K562 (cell line): ENCODE measurements around the gene CD160. TPM values are rescaled to one million over a fixed set of nuclear protein-coding genes. Genes with fewer than 3 reads are reported as not detected.

ENCODE experiments used
- ATAC-seq: fragments of 200-7000 bp; cut with Tn5 transposase; 3 replicates; pipeline ENCODE4 v1.9.1; 2020; ENCODE audit warnings: moderate library complexity
- BruUV-seq: library from RNA; stranded (reverse); fragments of 400-500 nt; replicated peaks from 2 replicates; lab custom pipeline; 2021; lab: Mats Ljungman, UMichigan
- CTCF ChIA-PET: fragments of 300-600 bp; formaldehyde crosslinking; extraction: SDS; loops from one replicate; lab custom pipeline; 2021; ENCODE audit warnings: low intra/inter-chr PET ratio; lab: Yijun Ruan, JAX
- POLR2A ChIA-PET: fragments of 300-600, 350-650 bp; sonication (Branson Sonifier 250); formaldehyde crosslinking; extraction: SDS; loops from one replicate; lab custom pipeline; 2021; ENCODE audit warnings: antibody characterized with exemption, inconsistent platforms; lab: Yijun Ruan, JAX
- DNase-seq, 4 experiments: peaks; one replicate each; pipeline versions ENCODE4 v3.0.0 to v3.0.0-alpha.2; 2011 to 2018; ENCODE audit warnings: low spot score in 3 of 4, mixed read lengths in 3 of 4; ENCODE audit errors: extremely low read depth in 1 of 4
- FAIRE-seq: peaks from 2 replicates; lab custom pipeline; 2011; peaks lifted over from hg19 to GRCh38; lab: Jason Lieb, UNC
- H2AFZ ChIP-seq: 2 replicates; pipeline ENCODE4 v1.6.0; 2011; ENCODE audit warnings: low read depth, low read length, control low read depth, inconsistent platforms
- H3K27ac ChIP-seq: fragments of 200-600 bp; 3 replicates; pipeline ENCODE4 v1.8.0; 2011; ENCODE audit warnings: low read depth, mild to moderate bottlenecking, control low read depth, inconsistent platforms, low read length, moderate library complexity, mixed read lengths; ENCODE audit errors: extremely low read depth
- H3K27me3 ChIP-seq, 2 experiments: fragments of 300-600 bp in 1 of 2; 2 replicates in 1 of 2; 3 replicates in 1 of 2; pipeline versions ENCODE4 v1.6.0 to v1.8.0; 2011; ENCODE audit warnings: inconsistent platforms in 2 of 2, low read length in 2 of 2, mild to moderate bottlenecking in 1 of 2, mixed read lengths in 1 of 2, moderate library complexity in 1 of 2; ENCODE audit not compliant: control insufficient read depth in 2 of 2, insufficient read depth in 2 of 2
- H3K36me3 ChIP-seq: fragments of 300-600 bp; 3 replicates; pipeline ENCODE4 v1.8.0; 2011; ENCODE audit warnings: mild to moderate bottlenecking, low read length, inconsistent platforms; ENCODE audit not compliant: control insufficient read depth, insufficient read depth
- H3K4me1 ChIP-seq, 2 experiments: fragments of 200-600 bp in 1 of 2; replicated peaks in 1 of 2; 2 replicates in 1 of 2; 3 replicates in 1 of 2; pipeline versions ENCODE4 v1.5.1 to v1.8.0; 2011; ENCODE audit warnings: inconsistent platforms in 2 of 2, low read length in 2 of 2, mild to moderate bottlenecking in 1 of 2, mixed read lengths in 1 of 2, moderate library complexity in 1 of 2; ENCODE audit not compliant: control insufficient read depth in 2 of 2, insufficient read depth in 2 of 2
- H3K4me2 ChIP-seq: 2 replicates; pipeline ENCODE4 v1.6.1; 2011; ENCODE audit warnings: low read length, control low read depth, inconsistent platforms, mixed read lengths; ENCODE audit not compliant: insufficient read depth
- H3K4me3 ChIP-seq: fragments of 200-600 bp; sonication (generic), shearing (Covaris generic); 2 replicates; pipeline ENCODE4 v1.5.1; 2016; ENCODE audit warnings: control low read depth, inconsistent platforms
- H3K79me2 ChIP-seq: fragments of 200-600 bp; 3 replicates; pipeline ENCODE4 v1.8.0; 2011; ENCODE audit warnings: low read length, inconsistent platforms; ENCODE audit not compliant: control insufficient read depth, insufficient read depth
- H3K9ac ChIP-seq, 2 experiments: 2 replicates each; pipeline versions ENCODE4 v1.6.0 to v1.6.1; 2011; ENCODE audit warnings: low read depth in 2 of 2, low read length in 2 of 2, control low read depth in 1 of 2, inconsistent platforms in 1 of 2, mild to moderate bottlenecking in 1 of 2, mixed read lengths in 1 of 2; ENCODE audit not compliant: insufficient read depth in 1 of 2
- H3K9me1 ChIP-seq: one replicate; pipeline ENCODE4 v1.6.0; 2011; ENCODE audit warnings: inconsistent platforms, mild to moderate bottlenecking, low read length, moderate library complexity; ENCODE audit not compliant: control insufficient read depth, insufficient read depth
- H3K9me3 ChIP-seq: replicated peaks from 2 replicates; pipeline ENCODE4 v1.5.1; 2011; ENCODE audit warnings: low read depth, low read length, inconsistent platforms; ENCODE audit not compliant: control insufficient read depth, insufficient read depth
- H4K20me1 ChIP-seq: replicated peaks from 2 replicates; pipeline ENCODE4 v1.6.1; 2011; ENCODE audit warnings: low read length, inconsistent platforms, mixed read lengths; ENCODE audit not compliant: control insufficient read depth, insufficient read depth
- ATF3 ChIP-seq, 2 experiments: fragments of 450-650 bp in 1 of 2; sonication (generic) in 1 of 2; formaldehyde crosslinking in 1 of 2; IDR thresholded peaks in 1 of 2; conservative IDR thresholded peaks in 1 of 2; 2 replicates each; pipeline versions ENCODE4 v1.6.1 to v1.8.1; 2016 to 2023; ENCODE audit warnings: mild to moderate bottlenecking in 2 of 2, moderate library complexity in 2 of 2, inconsistent platforms in 1 of 2, missing genetic modification reagents in 1 of 2
- E2F5 ChIP-seq: sonication (generic); formaldehyde crosslinking; IDR thresholded peaks from 2 replicates; pipeline ENCODE4 v1.8.0; 2022; ENCODE audit warnings: mild to moderate bottlenecking, missing genetic modification reagents
- FOXJ2 ChIP-seq: fragments of 200-800 bp; sonication (Bioruptor generic); IDR thresholded peaks from 2 replicates; pipeline ENCODE4 v1.6.1; 2016; ENCODE audit warnings: missing genetic modification characterization, missing compliant biosample characterization
- HOMEZ ChIP-seq: fragments of 250-450 bp; sonication (Bioruptor Pico); IDR thresholded peaks from 2 replicates; pipeline ENCODE4 v1.4.0; 2020; ENCODE audit warnings: mild to moderate bottlenecking, moderate library complexity
- ID3 ChIP-seq, 2 experiments: fragments of 250-450 bp in 1 of 2; fragments of 450-650 bp in 1 of 2; sonication (Bioruptor Pico) in 1 of 2; IDR thresholded peaks; 2 replicates each; pipeline versions ENCODE4 v1.6.1 to v1.8.0; 2016 to 2021; ENCODE audit warnings: mild to moderate bottlenecking in 2 of 2, moderate library complexity in 2 of 2, missing compliant biosample characterization in 1 of 2, missing genetic modification characterization in 1 of 2
- ILK ChIP-seq: fragments of 450-650 bp; IDR thresholded peaks from 2 replicates; pipeline ENCODE4 v1.6.1; 2016; ENCODE audit warnings: missing genetic modification characterization, low read depth, mild to moderate bottlenecking, missing compliant biosample characterization, moderate library complexity, borderline replicate concordance
- MCM5 ChIP-seq: fragments of 450-650 bp; IDR thresholded peaks from 2 replicates; pipeline ENCODE4 v1.6.1; 2016; ENCODE audit warnings: low read depth
- NFE2 ChIP-seq: IDR thresholded peaks from 2 replicates; pipeline ENCODE4 v1.6.1; 2014; ENCODE audit warnings: antibody characterized with exemption, low read depth
- NR1H2 ChIP-seq: sonication (generic); formaldehyde crosslinking; IDR thresholded peaks from 2 replicates; pipeline ENCODE4 v1.4.0; 2020; ENCODE audit warnings: mild to moderate bottlenecking, missing genetic modification reagents
- SIX5 ChIP-seq, 2 experiments: IDR thresholded peaks; 2 replicates each; pipeline ENCODE4 v1.6.1; 2011; ENCODE audit warnings: low read length in 2 of 2, borderline replicate concordance in 1 of 2, low read depth in 1 of 2, mild to moderate bottlenecking in 1 of 2, moderate library complexity in 1 of 2; ENCODE audit not compliant: insufficient read depth in 1 of 2
- TARDBP ChIP-seq: fragments of 450-650 bp; IDR thresholded peaks from 2 replicates; pipeline ENCODE4 v1.6.1; 2016
- TBL1XR1 ChIP-seq, 2 experiments: IDR thresholded peaks; 2 replicates each; pipeline ENCODE4 v1.6.1; 2012; ENCODE audit warnings: improper control_type of control experiment in 2 of 2, low read length in 2 of 2, mild to moderate bottlenecking in 1 of 2
- ZNF561 ChIP-seq: fragments of 450-650 bp; formaldehyde crosslinking; conservative IDR thresholded peaks from 2 replicates; pipeline ENCODE4 v1.4.0; 2020; ENCODE audit warnings: mild to moderate bottlenecking, moderate library complexity
- WGBS: fragments of 100-300 bp; shearing (Covaris generic); methylation state at CpG from one replicate; pipeline ENCODE4 v1.1.6; 2016; ENCODE audit warnings: low coverage, mixed read lengths; ENCODE audit not compliant: insufficient coverage; ENCODE audit errors: missing lambda C conversion rate; 5-methylcytosine and 5-hydroxymethylcytosine counted together
- in situ Hi-C: fragments of 300-500 bp; cut with MboI; formaldehyde crosslinking; loops from 4 replicates; pipeline ENCODE4 v1.15.0; 2018; ENCODE audit warnings: inconsistent platforms, mixed read lengths
- intact Hi-C: fragments of 100-400 bp; cut with micrococcal nuclease; formaldehyde crosslinking; loops from 2 replicates; pipeline ENCODE4 v1.14.2; 2022
- polyA plus RNA-seq, 8 experiments: library from polyadenylated mRNA; depleted of rRNA in 4 of 8; stranded (reverse) in 5 of 8; unstranded in 3 of 8; fragments of >200 nt; fragmentation: Nextera tagmentation in 2 of 8; fragmentation: Illumina TruSeq in 1 of 8; extraction: Ambion mirVana in 2 of 8; extraction: Trizol in 1 of 8; gene quantifications; 2 replicates each; pipeline versions ENCODE4 v1.2.1 to v1.2.3, GENCODE V29; 2011 to 2014; ENCODE audit warnings: inconsistent platforms in 1 of 8, missing spikeins in 1 of 8
- total RNA-seq, 7 experiments: library from RNA; depleted of rRNA in 6 of 7; stranded (reverse); fragments of >200 nt in 6 of 7; fragmentation: Illumina TruSeq in 2 of 7; extraction: Trizol in 2 of 7; gene quantifications; 2 replicates each; pipeline versions ENCODE4 v1.2.1 to v1.2.3, GENCODE V29; 2011 to 2021; ENCODE audit warnings: low replicate concordance in 1 of 7
- TF ChIP-seq, protein P1 (sequence below): fragments of 450-650 bp; formaldehyde crosslinking; IDR thresholded peaks from 2 replicates; pipeline ENCODE4 v1.4.0; 2020; ENCODE audit warnings: mild to moderate bottlenecking

CD160 gene
- total and polyA plus RNA-seq, 9 of the 15 experiments (the other 6 are each of a cell fraction or from before 2014, with no cell fraction given) = 0.01 TPM; not detected in 8

DNA sequence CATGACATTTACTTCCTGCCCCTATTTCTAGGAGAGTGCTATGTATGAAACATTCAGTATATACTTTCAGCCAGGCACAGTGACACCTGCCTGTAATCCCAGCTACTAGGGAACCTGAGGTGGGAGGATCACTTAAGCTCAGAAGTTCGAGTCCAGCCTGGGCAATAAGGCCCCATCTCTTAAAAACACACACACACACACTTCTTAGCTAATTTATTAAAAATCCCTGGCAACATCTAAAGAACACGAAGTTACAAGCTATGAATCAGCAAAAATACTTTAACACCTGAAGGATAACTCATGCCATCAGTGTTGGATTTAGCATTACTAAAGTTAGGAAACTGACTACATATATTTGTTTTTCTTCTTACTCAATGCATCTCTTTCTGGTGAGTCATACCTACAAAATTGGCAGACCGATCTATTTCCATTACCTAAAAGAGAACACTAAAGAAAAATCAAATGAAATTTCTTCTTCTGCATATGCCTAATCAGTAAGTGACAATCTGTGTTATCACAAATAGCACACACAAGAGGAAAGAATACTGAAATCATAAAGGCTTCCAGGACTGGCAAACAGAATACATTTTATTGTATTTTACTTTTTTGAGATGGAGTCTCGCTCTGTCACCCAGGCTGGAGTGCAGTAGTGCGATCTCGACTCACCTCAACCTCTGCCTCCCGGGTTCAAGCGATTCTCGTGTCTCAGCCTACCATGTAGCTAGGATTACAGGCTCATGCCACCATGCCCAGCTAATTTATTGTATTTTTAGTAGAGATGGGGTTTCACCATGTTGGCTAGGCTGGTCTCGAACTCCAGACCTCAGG lies 63.2 kb downstream of the CD160 start (continued):
- peak; percentile 16; the same call in 1 of the 2 replicates for TF ChIP-seq NFE2
- TF ChIP-seq TARDBP = no peak

GRCh38 chr1:145784409-145784808 lies 65.1 kb downstream of the CD160 start:
- 87% methylated on average over 3 of the region's 3 CpGs for WGBS
- ChIA-PET POLR2A (interaction anchor here (0.7 kb wide), 1 partner anchor 11 kb away, joined by 3 read pairs; no protein-coding TSS in a partner anchor), CTCF (no interaction called here)
- Histone ChIP-seq H3K9me1 (no peaks in the 10 kb centered on the region), H3K79me2 (no peaks in the 10 kb centered on the region), H3K27me3 (no peaks in the 10 kb centered on the region), H3K4me1 (no peaks in the 10 kb centered on the region), H3K4me2 (no peak overlapping the region), H4K20me1 (no peaks in the 10 kb centered on the region), H3K9me3 (no peaks in the 10 kb centered on the region), H2AFZ (no peak overlapping the region), H3K27ac (no peak overlapping the region), H3K36me3 (peaks cover 18% of the 10 kb centered on the region; the same call in 2 of the 3 replicates), H3K4me3 (no peak overlapping the region), H3K9ac (no peak overlapping the region)
- no peak for ATAC-seq
- intact Hi-C loops = no loop called here
- in situ Hi-C loops = no loop called here
- BruUV-seq = no TSS peak
- DNase-seq = no peak
- FAIRE-seq = no peak
- TF ChIP-seq ILK (tag) (no peak), E2F5 (CRISPR knock-in tag) (no peak), SIX5 (IDR thresholded peaks at IDR 0.05; ENCODE audit: borderline replicate concordance in 1 of 2, insufficient read depth in 1 of 2, low read depth in 1 of 2, low read length in 2 of 2) (no peak), TBL1XR1 (IDR thresholded peaks at IDR 0.05; ENCODE audit: low read length in 2 of 2) (no peak), HOMEZ (CRISPR knock-in tag) (no peak), ZNF561 (CRISPR knock-in tag) (no peak), MCM5 (no peak), ID3 (CRISPR knock-in tag; IDR thresholded peaks at IDR 0.05) (no peak), ID3 (tag; IDR thresholded peaks at IDR 0.05) (no peak), NR1H2 (CRISPR knock-in tag) (no peak), FOXJ2 (no peak), ATF3 (IDR thresholded peaks at IDR 0.05) (no peak), ATF3 (CRISPR knock-in tag; conservative IDR thresholded peaks at IDR 0.05) (no peak)
- TF ChIP-seq, protein P1, sequence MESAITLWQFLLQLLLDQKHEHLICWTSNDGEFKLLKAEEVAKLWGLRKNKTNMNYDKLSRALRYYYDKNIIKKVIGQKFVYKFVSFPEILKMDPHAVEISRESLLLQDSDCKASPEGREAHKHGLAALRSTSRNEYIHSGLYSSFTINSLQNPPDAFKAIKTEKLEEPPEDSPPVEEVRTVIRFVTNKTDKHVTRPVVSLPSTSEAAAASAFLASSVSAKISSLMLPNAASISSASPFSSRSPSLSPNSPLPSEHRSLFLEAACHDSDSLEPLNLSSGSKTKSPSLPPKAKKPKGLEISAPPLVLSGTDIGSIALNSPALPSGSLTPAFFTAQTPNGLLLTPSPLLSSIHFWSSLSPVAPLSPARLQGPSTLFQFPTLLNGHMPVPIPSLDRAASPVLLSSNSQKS (CRISPR knock-in tag) = no peak
